Keratinocyte (primary cell): Measurements from ENCODE around the gene ACVR1.

Experiments
- EZH2 ChIP-seq: IDR thresholded peaks from one replicate; pipeline ENCODE4 v1.6.1; 2012; ENCODE audit warnings: inconsistent platforms, mild to moderate bottlenecking, low read length, moderate library complexity
- TF ChIP-seq, protein P1 (sequence below), 3 experiments: IDR thresholded peaks in 1 of 3; conservative IDR thresholded peaks in 1 of 3; optimal IDR thresholded peaks in 1 of 3; 2 replicates in 2 of 3; 3 replicates in 1 of 3; pipeline versions ENCODE3 to v1.5.1; 2011; ENCODE audit warnings: low read length in 3 of 3, mild to moderate bottlenecking in 3 of 3, moderate library complexity in 2 of 3, control low read depth in 1 of 3, inconsistent platforms in 1 of 3; ENCODE audit not compliant: insufficient read depth in 2 of 3; ENCODE audit errors: extremely low read depth in 1 of 3

DNA sequence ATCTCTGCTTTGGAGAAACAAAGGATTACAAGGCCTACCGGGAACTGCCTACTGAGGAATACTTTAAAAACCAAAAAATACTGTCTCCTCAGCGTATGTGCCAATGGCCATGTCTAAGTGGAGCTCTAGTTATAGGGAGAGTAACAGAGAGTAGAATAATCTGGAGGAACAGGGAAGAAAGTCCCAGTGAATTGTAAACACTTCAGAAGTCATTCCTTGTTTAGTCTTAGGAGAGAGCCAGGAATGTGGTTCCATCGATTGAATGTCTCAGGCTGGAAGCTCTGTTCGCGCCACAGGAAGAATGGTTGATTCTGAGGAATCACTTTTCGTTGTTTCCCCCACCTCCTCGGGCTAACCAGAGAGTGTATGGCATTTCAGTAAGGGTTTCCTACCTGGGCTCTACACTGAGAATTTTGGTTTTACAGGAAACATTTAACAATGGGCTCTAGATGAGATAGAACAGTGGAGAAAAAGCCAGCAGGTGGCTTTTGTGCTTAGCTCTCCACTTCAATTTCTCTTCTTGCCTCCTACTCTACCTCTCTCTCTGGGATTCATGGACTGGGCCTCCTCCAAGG, 88.7 kb downstream of the ACVR1 start:
- TF ChIP-seq EZH2: no peak
- TF ChIP-seq, protein P1, sequence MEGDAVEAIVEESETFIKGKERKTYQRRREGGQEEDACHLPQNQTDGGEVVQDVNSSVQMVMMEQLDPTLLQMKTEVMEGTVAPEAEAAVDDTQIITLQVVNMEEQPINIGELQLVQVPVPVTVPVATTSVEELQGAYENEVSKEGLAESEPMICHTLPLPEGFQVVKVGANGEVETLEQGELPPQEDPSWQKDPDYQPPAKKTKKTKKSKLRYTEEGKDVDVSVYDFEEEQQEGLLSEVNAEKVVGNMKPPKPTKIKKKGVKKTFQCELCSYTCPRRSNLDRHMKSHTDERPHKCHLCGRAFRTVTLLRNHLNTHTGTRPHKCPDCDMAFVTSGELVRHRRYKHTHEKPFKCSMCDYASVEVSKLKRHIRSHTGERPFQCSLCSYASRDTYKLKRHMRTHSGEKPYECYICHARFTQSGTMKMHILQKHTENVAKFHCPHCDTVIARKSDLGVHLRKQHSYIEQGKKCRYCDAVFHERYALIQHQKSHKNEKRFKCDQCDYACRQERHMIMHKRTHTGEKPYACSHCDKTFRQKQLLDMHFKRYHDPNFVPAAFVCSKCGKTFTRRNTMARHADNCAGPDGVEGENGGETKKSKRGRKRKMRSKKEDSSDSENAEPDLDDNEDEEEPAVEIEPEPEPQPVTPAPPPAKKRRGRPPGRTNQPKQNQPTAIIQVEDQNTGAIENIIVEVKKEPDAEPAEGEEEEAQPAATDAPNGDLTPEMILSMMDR (optimal IDR thresholded peaks at IDR 0.05 in 1 of 3, IDR thresholded peaks at IDR 0.05 in 1 of 3, conservative IDR thresholded peaks at IDR 0.05 in 1 of 3; ENCODE audit: extremely low read depth in 1 of 3, insufficient read depth in 2 of 3, low read length in 3 of 3): no peak
